ENCODE data around the gene STAT2. TPM values are rescaled to one million over a fixed set of nuclear protein-coding genes. Genes with fewer than 3 reads are reported as not detected.
"Not testable (repeated sequence)": the region's sequence is repeated elsewhere in the genome, so short reads cannot be mapped to it uniquely, and the experiment has no call there.

STAT2 gene
- total RNA-seq (2014; rRNA removed; shearing (Covaris generic)), result 23.4 and 30.6 TPM in 2 replicates

GRCh38 chr12:56359851-56360767 is at the start of gene STAT2:
Gene STAT2 (minus strand): TSS chr12:56360107. CDS start chr12:56356571, 3,536 bp downstream.
- DNase-seq (ENCODE audit: low spot score), result peak; percentile 99

DNA sequence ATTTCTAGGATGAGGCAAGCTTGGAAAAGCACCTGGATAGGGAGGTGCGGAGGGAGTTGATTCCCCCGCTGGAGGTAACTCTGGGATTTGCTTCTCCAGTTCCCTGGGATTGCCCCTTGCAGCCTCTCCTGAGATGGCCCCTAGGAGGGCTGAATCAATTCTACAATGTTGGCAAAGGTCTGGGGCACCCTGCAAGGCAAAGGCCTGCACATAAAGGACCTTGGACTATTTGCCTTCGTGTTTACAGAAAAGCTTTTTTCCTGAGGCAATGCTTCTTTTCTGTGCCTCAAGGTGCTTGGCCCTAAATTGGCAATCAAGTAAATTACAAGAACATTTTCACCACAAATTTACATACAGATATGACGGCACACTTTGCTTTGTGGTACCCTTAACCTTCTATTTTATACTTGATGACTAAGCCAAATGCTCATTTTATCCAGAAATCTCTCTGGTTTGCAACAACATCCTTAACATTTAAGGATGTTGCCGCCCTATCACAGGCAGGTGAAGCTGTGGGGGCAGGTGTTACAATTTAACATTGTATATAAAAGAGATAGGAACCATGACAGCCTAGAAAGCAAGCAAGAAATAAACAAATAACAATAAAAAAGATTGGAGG is 49.0 kb upstream of the STAT2 start:
- no peak for DNase-seq (ENCODE audit: low spot score)

DNA sequence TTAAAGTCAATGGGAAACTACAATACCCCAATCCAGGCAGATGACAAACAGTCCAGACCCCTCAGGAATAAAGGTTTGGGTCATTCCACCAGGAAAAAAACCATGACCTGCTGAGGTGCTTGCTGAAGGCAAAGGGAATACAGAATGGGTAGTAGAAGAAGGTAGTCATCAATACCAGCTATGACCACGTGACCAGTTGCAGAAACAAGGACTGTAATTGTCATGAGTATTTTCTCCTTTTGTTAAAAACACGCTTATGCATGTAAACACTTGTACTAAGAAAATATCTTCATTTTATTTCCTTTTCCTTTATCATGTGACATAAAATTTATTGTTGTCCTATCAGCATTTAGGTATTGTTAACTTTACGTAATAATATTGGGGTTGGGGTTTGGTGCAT is 44.3 kb upstream of the STAT2 start:
- DNase-seq (ENCODE audit: low spot score), result not testable (repeated sequence)

- DNase-seq (ENCODE audit: low spot score), result not testable (repeated sequence)
Measured at GRCh38 chr12:56401612-56402011, 41.7 kb upstream of the STAT2 start.

DNA sequence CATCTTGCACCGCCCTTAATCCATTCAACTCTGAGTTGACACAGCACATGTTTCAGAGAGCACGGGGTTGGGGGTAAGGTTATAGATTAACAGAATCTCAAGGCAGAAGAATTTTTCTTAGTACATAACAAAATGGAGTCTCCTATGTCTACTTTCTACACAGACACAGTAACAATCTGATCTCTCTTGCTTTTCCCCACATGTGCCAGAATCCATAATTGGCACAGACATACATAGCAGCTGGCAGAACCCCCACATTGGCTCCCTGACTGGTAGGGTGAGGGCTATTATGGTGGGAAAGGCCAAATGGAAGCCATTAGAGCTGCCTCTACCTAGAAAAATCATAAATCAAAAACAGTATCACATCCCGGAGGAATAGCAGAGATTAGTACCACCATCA is 41.2 kb upstream of the STAT2 start:
- not testable (repeated sequence) for DNase-seq (ENCODE audit: low spot score)

DNA sequence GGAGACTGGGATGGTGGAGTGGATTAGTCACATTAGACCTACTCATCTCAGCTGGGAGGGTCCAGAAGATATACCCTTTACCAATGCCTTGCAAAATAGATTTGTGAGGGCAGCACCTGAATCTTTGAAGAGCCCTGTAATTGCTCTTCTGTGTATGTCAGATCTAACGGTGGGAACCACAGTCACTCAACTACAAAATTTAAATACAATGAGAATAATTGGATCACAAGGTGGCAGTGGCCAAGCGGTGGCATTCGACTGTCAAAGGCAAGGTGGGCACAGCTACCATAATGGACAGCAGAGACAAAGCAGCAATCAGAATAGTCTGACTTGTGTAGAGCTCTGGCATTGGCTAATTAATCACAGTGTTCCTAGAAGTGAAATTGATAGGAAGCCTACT is 39.6 kb upstream of the STAT2 start:
- not testable (repeated sequence) for DNase-seq (ENCODE audit: low spot score)

GRCh38 chr12:56398324-56398723 is 38.4 kb upstream of the STAT2 start:
- DNase-seq (ENCODE audit: low spot score), result no peak

DNA sequence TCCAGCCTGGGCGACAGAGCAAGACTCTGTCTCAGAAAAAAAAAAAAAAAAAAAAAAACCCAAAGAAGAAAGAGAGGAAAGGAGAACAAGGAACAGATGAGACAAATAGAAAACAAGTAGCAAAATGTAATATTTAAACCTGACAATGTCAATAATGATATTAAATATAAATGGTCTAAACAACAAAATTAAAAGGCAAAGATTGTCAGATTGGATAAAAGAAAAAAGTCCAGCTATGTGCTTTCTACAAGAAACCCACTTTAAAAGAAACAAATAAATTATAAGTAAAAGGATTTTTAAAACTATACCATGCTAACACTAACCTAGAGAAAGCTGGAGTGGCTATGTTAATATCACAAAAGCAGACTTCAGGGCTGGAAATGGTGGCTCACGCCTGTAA is 32.4 kb upstream of the STAT2 start:
- no peak for DNase-seq (ENCODE audit: low spot score)

DNA sequence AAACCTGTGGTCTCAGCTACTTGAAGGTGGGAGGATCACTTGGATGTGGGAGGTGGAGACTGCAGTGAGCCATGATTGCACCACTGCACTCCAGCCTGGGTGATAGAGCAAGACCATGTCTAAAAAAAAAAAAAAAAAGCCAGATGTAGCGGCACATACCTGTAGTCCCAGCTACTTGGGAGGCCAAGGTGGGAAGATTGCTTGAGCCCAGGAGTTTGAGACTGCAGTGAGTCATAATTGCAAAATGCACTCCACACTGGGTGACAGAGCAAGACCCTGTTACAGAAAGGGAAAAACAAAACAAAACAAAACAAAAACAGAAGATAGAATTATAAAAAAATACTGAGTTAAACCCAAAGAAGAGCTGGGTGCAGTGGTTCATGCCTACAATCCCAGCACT is 31.8 kb upstream of the STAT2 start:
- no peak for DNase-seq (ENCODE audit: low spot score)

DNA sequence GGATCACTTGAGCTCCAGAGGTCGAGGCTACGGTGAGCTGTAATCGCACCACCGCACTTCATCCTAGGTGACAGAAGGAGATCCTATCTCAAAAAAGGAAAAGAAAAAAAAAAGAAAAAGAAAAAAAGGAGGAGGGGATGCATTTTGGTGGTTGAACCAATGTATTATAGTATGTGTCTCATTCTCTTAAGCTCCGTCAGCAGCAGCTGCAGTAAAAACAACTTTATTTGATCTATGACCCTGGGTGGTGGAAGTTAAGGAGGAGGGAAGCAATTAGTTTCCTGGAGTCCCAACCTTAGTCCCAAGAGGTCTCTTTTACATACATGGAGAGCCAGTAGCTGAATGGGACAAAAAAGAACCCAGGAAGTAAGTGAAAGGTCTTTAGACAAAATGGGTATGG is 29.5 kb upstream of the STAT2 start:
- DNase-seq (ENCODE audit: low spot score), result no peak

DNA sequence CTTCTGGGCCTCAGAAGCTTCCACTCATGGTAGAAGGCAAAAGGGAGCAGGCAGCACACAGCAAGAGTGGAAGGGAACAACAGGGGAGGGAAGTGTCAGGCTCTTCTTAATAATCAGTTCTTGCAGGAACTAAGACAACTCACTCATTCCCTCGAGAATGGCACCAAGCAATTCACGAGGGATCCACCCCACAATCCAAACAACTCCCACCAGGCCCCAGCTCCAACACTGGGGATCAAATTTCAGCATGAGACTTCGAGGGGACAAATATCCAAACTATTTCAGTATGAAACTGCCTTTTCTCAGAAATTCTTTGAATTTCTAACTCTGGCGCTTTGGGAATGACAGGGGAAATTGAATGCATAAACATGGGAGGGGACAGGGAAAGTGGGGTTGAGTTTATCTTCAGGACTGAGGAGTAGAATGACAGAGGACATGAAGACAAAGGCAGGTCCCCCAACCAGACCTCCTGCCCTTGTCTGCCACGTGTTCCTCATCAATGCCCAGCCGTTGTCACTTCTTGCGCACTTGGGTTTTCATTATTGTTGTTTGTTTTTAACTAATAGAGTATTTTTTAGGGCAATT is 27.3 kb upstream of the STAT2 start:
- DNase-seq (ENCODE audit: low spot score), result no peak

GRCh38 chr12:56385873-56386272 is 26.0 kb upstream of the STAT2 start:
- DNase-seq (ENCODE audit: low spot score), result peak; percentile 67

DNA sequence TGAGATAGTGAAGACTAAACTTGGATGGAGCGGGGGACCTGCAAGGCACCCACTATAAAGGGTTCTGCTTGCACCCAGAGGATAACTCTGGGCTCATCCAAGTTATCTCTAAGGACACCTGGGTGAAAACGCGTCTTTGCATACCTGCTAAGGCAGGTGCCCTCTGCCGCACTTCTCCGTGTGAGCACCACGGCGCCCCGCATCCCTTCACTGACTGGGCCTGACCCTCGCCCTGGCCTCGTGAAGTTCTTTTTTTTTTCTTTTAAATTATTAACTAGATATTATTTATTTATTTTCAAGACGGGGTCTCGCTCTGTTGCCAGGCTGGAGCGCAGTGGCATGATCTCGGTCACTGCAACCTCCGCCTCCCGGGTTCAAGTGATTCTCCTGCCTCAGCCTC is 22.7 kb upstream of the STAT2 start:
- DNase-seq (ENCODE audit: low spot score), result no peak

- DNase-seq (ENCODE audit: low spot score), result no peak
Measured at GRCh38 chr12:56377989-56378316, 18.0 kb upstream of the STAT2 start.

- peak; percentile 16 for DNase-seq (ENCODE audit: low spot score)
Measured at GRCh38 chr12:56377310-56377988, 17.5 kb upstream of the STAT2 start.

GRCh38 chr12:56375598-56376434 is 15.9 kb upstream of the STAT2 start:
- no peak for DNase-seq (ENCODE audit: low spot score)

- no peak for DNase-seq (ENCODE audit: low spot score)
Measured at GRCh38 chr12:56374726-56375597, 15.1 kb upstream of the STAT2 start.

- no peak for DNase-seq (ENCODE audit: low spot score)
Measured at GRCh38 chr12:56373515-56373914, 13.6 kb upstream of the STAT2 start.

DNA sequence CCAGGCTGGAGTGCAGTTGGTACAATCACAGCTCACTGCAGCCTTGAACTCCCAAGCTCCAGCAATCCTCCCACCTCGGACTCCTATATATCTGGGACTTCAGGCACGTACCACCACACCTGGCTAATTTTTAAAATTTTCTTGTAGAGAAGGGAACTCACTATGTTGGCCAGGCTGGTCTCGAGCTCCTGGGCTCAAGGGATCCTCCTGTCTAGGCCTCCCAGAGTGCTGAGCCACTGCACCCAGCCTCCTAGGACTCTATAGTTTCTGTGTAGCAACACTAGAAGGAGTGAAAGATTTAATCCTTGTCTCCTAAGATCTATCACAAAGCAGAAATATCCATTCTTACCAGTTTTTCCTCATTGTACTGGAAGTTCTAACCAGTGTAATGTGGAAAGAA is 7.0 kb upstream of the STAT2 start:
- DNase-seq (ENCODE audit: low spot score), result no peak
